ENCODE measurements around the gene C1orf115. TPM values are rescaled to one million over a fixed set of nuclear protein-coding genes. Genes with fewer than 3 reads are reported as not detected.

The C1orf115 gene
- total and polyA plus RNA-seq, 5 donors from 2014 or later = 0.25 to 1.8 (median 1.3) TPM

DNA sequence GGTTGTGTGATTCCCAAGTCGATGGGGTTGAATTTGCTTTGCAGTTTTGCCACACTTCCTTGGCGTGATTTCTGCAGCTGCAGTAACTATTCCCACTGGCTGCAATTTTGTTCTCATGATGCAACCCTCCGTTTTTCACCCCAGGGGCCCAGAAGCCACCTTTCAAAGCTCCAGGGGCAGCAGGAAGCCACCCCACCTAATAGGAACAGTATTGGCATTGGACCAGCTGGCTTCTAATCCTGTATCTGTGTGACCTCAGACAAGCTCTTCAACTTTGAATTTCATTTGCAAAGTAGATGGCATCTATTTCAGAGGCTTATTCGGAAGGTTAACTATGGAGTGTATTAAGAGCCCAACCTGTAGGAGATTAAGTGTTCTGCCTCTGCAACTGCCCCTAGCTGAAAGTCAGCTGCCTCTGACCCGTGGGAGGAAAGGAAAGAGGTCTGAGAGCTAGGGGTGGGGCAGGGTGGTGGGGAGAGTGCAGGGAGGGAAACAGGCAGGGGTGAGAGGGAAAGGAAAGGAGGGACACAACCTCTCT lies 12.6 kb downstream of the C1orf115 start:
- no peak overlapping the region for H3K4me3 ChIP-seq (ENCODE audit: low read depth, low read length)
- Mint-ChIP-seq H3K36me3 (no peaks in the 10 kb centered on the region), H3K4me3 (no peak overlapping the region), H3K9me3 (peaks cover 0 to 1% (median 0%) of the 10 kb centered on the region in 7 donors), H3K27me3 (no peaks in the 10 kb centered on the region), H3K4me1 (no peaks in the 10 kb centered on the region), H3K27ac (no peak overlapping the region)
- H3K4me1 ChIP-seq (ENCODE audit: control insufficient read depth, insufficient read depth, low read length, poor library complexity, severe bottlenecking) = no peaks in the 10 kb centered on the region
- DNase-seq = no peak
- no peak overlapping the region for H3K27ac ChIP-seq (ENCODE audit: insufficient read depth, low read length, poor library complexity, severe bottlenecking)
- ATAC-seq (ENCODE audit: low read depth in 2 of 2) = no peak
- H3K9me3 ChIP-seq (ENCODE audit: control insufficient read depth in 2 of 2, low read length in 2 of 2) = no peaks in the 10 kb centered on the region
- H3K27me3 ChIP-seq (ENCODE audit: control insufficient read depth, insufficient read depth, low read length) = no peaks in the 10 kb centered on the region
- no peaks in the 10 kb centered on the region for H3K36me3 ChIP-seq (ENCODE audit: control insufficient read depth, insufficient read depth, low read length)

DNA sequence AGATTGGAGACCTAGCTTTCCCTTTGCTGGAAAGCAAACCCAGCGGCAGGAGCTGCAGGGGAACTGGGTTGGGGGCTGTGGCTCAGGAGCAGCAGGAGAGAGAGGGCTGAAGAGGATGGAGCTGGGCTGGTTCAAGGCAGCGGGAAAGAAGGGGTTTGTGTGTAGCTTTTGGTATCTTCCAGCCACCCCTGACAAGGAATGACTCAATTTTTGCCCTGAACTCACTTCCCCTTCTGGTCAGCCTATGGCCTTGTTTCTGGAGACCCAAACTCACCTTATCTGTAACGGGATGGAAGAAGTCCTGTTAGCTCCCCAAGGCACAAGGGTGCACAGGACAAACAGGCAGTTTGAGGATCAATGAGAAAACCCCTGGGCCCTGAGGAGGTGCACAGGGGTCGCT lies 13.1 kb downstream of the C1orf115 start:
- H3K9me3 ChIP-seq (ENCODE audit: control insufficient read depth in 2 of 2, low read length in 2 of 2) = no peaks in the 10 kb centered on the region
- no peaks in the 10 kb centered on the region for H3K27me3 ChIP-seq (ENCODE audit: control insufficient read depth, insufficient read depth, low read length)
- H3K27ac ChIP-seq (ENCODE audit: insufficient read depth, low read length, poor library complexity, severe bottlenecking) = no peak overlapping the region
- no peaks in the 10 kb centered on the region for H3K36me3 ChIP-seq (ENCODE audit: control insufficient read depth, insufficient read depth, low read length)
- H3K4me1 Mint-ChIP-seq = no peaks in the 10 kb centered on the region
- peaks cover 0 to 1% (median 0%) of the 10 kb centered on the region in 7 donors for H3K9me3 Mint-ChIP-seq
- H3K27ac Mint-ChIP-seq = no peak overlapping the region
- H3K4me1 ChIP-seq (ENCODE audit: control insufficient read depth, insufficient read depth, low read length, poor library complexity, severe bottlenecking) = no peaks in the 10 kb centered on the region
- ATAC-seq (ENCODE audit: low read depth in 2 of 2) (no peak), DNase-seq (no peak)
- H3K27me3 Mint-ChIP-seq = no peaks in the 10 kb centered on the region
- no peak overlapping the region for H3K4me3 ChIP-seq (ENCODE audit: low read depth, low read length)
- no peaks in the 10 kb centered on the region for H3K36me3 Mint-ChIP-seq
- no peak overlapping the region for H3K4me3 Mint-ChIP-seq

- H3K4me1 Mint-ChIP-seq = no peaks in the 10 kb centered on the region
- no peak overlapping the region for H3K4me3 Mint-ChIP-seq
- Histone ChIP-seq H3K27me3 (ENCODE audit: control insufficient read depth, insufficient read depth, low read length) (no peaks in the 10 kb centered on the region), H3K36me3 (ENCODE audit: control insufficient read depth, insufficient read depth, low read length) (no peaks in the 10 kb centered on the region), H3K27ac (ENCODE audit: insufficient read depth, low read length, poor library complexity, severe bottlenecking) (no peak overlapping the region), H3K9me3 (ENCODE audit: control insufficient read depth in 2 of 2, low read length in 2 of 2) (no peaks in the 10 kb centered on the region), H3K4me1 (ENCODE audit: control insufficient read depth, insufficient read depth, low read length, poor library complexity, severe bottlenecking) (no peaks in the 10 kb centered on the region), H3K4me3 (ENCODE audit: low read depth, low read length) (no peak overlapping the region)
- H3K27me3 Mint-ChIP-seq = no peaks in the 10 kb centered on the region
- ATAC-seq (ENCODE audit: low read depth in 2 of 2) (no peak), DNase-seq (no peak)
- H3K9me3 Mint-ChIP-seq = peaks cover 0 to 1% (median 0%) of the 10 kb centered on the region in 7 donors
- H3K36me3 Mint-ChIP-seq = no peaks in the 10 kb centered on the region
- no peak overlapping the region for H3K27ac Mint-ChIP-seq
These were observed 15.6 kb downstream of the C1orf115 start for GRCh38 chr1:220705782-220706181.

DNA sequence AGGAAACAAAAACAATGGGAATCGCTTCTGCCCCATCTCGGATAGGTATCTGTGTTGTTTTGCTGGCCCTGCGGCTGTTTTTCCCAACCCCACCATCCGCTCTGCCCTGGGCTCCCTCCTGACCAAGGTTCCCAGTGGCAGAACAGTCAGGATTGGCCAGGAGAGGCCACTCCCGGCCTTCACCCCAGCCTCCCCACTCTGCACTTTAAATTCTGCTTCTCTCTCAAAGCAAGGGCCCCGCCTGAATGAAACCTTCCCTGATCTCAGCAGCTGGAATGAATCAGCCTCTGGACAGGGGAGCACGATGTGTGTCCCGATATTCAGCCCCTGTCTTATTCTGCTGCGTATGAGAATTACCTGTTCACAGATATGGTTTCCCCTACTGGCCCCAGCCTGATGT lies 16.3 kb downstream of the C1orf115 start:
- H3K27me3 Mint-ChIP-seq = no peaks in the 10 kb centered on the region
- H3K4me1 Mint-ChIP-seq = no peaks in the 10 kb centered on the region
- no peak overlapping the region for H3K4me3 ChIP-seq (ENCODE audit: low read depth, low read length)
- H3K4me3 Mint-ChIP-seq = no peak overlapping the region
- no peaks in the 10 kb centered on the region for H3K36me3 ChIP-seq (ENCODE audit: control insufficient read depth, insufficient read depth, low read length)
- peaks cover 0 to 1% (median 0%) of the 10 kb centered on the region in 7 donors for H3K9me3 Mint-ChIP-seq
- no peak overlapping the region for H3K27ac Mint-ChIP-seq
- ATAC-seq (ENCODE audit: low read depth in 2 of 2) = no peak
- H3K4me1 ChIP-seq (ENCODE audit: control insufficient read depth, insufficient read depth, low read length, poor library complexity, severe bottlenecking) = no peaks in the 10 kb centered on the region
- no peaks in the 10 kb centered on the region for H3K9me3 ChIP-seq (ENCODE audit: control insufficient read depth in 2 of 2, low read length in 2 of 2)
- no peak overlapping the region for H3K27ac ChIP-seq (ENCODE audit: insufficient read depth, low read length, poor library complexity, severe bottlenecking)
- DNase-seq = no peak
- no peaks in the 10 kb centered on the region for H3K27me3 ChIP-seq (ENCODE audit: control insufficient read depth, insufficient read depth, low read length)
- H3K36me3 Mint-ChIP-seq = no peaks in the 10 kb centered on the region

DNA sequence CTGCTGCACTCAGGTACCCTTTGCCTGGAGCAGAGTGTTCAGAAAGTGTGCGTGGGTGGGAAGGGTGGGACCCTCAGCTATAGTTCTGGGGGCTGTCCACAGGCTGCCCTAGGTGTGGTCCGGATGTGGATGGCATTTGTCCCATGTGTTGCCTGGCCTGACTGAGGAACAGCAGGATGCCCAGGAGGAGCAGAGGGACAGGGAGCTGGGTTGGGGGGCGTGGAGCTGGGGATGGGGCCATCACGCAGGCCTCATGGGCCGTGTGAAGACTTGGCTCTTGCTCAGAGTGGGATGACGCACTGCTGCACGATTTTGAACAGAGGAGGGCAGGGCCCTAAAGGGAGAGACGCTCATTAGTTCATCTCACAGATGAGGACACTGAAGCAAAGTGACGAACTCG lies 17.0 kb downstream of the C1orf115 start:
- H3K36me3 ChIP-seq (ENCODE audit: control insufficient read depth, insufficient read depth, low read length) = no peaks in the 10 kb centered on the region
- no peaks in the 10 kb centered on the region for H3K27me3 ChIP-seq (ENCODE audit: control insufficient read depth, insufficient read depth, low read length)
- Mint-ChIP-seq H3K27me3 (no peaks in the 10 kb centered on the region), H3K4me1 (no peaks in the 10 kb centered on the region), H3K27ac (no peak overlapping the region), H3K4me3 (no peak overlapping the region), H3K36me3 (no peaks in the 10 kb centered on the region), H3K9me3 (peaks cover 0 to 1% (median 0%) of the 10 kb centered on the region in 7 donors)
- H3K4me3 ChIP-seq (ENCODE audit: low read depth, low read length) = no peak overlapping the region
- no peak for ATAC-seq (ENCODE audit: low read depth in 2 of 2)
- no peaks in the 10 kb centered on the region for H3K9me3 ChIP-seq (ENCODE audit: control insufficient read depth in 2 of 2, low read length in 2 of 2)
- no peak overlapping the region for H3K27ac ChIP-seq (ENCODE audit: insufficient read depth, low read length, poor library complexity, severe bottlenecking)
- H3K4me1 ChIP-seq (ENCODE audit: control insufficient read depth, insufficient read depth, low read length, poor library complexity, severe bottlenecking) = no peaks in the 10 kb centered on the region
- no peak for DNase-seq

- no peaks in the 10 kb centered on the region for H3K36me3 Mint-ChIP-seq
- no peaks in the 10 kb centered on the region for H3K36me3 ChIP-seq (ENCODE audit: control insufficient read depth, insufficient read depth, low read length)
- no peak overlapping the region for H3K27ac ChIP-seq (ENCODE audit: insufficient read depth, low read length, poor library complexity, severe bottlenecking)
- no peaks in the 10 kb centered on the region for H3K4me1 Mint-ChIP-seq
- DNase-seq (no peak), ATAC-seq (ENCODE audit: low read depth in 2 of 2) (no peak)
- no peaks in the 10 kb centered on the region for H3K27me3 Mint-ChIP-seq
- no peaks in the 10 kb centered on the region for H3K4me1 ChIP-seq (ENCODE audit: control insufficient read depth, insufficient read depth, low read length, poor library complexity, severe bottlenecking)
- no peak overlapping the region for H3K4me3 ChIP-seq (ENCODE audit: low read depth, low read length)
- no peaks in the 10 kb centered on the region for H3K9me3 ChIP-seq (ENCODE audit: control insufficient read depth in 2 of 2, low read length in 2 of 2)
- H3K27me3 ChIP-seq (ENCODE audit: control insufficient read depth, insufficient read depth, low read length) = no peaks in the 10 kb centered on the region
- peaks cover 0 to 1% (median 0%) of the 10 kb centered on the region in 7 donors for H3K9me3 Mint-ChIP-seq
- no peak overlapping the region for H3K4me3 Mint-ChIP-seq
- H3K27ac Mint-ChIP-seq = no peak overlapping the region
These were observed 18.1 kb downstream of the C1orf115 start for GRCh38 chr1:220708244-220708643.

- Histone ChIP-seq H3K4me1 (ENCODE audit: control insufficient read depth, insufficient read depth, low read length, poor library complexity, severe bottlenecking) (no peaks in the 10 kb centered on the region), H3K4me3 (ENCODE audit: low read depth, low read length) (no peak overlapping the region), H3K9me3 (ENCODE audit: control insufficient read depth in 2 of 2, low read length in 2 of 2) (peaks cover 0 to 2% of the 10 kb centered on the region in 2 experiments), H3K36me3 (ENCODE audit: control insufficient read depth, insufficient read depth, low read length) (no peaks in the 10 kb centered on the region), H3K27ac (ENCODE audit: insufficient read depth, low read length, poor library complexity, severe bottlenecking) (no peak overlapping the region), H3K27me3 (ENCODE audit: control insufficient read depth, insufficient read depth, low read length) (no peaks in the 10 kb centered on the region)
- no peak for ATAC-seq (ENCODE audit: low read depth in 2 of 2)
- Mint-ChIP-seq H3K4me3 (no peak overlapping the region), H3K9me3 (peaks cover 0 to 1% (median 0%) of the 10 kb centered on the region in 7 donors), H3K4me1 (no peaks in the 10 kb centered on the region), H3K27ac (peak overlapping the region in 1 of 3 donors; percentile 44), H3K27me3 (no peaks in the 10 kb centered on the region), H3K36me3 (no peaks in the 10 kb centered on the region)
- no peak for DNase-seq
These were observed 19.0 kb downstream of the C1orf115 start for GRCh38 chr1:220708936-220709801.

GRCh38 chr1:220710333-220710732 lies 20.2 kb downstream of the C1orf115 start:
- Mint-ChIP-seq H3K4me1 (no peaks in the 10 kb centered on the region), H3K9me3 (peaks cover 0 to 4% (median 1%) of the 10 kb centered on the region in 7 donors), H3K4me3 (no peak overlapping the region), H3K27ac (no peak overlapping the region), H3K27me3 (no peaks in the 10 kb centered on the region), H3K36me3 (no peaks in the 10 kb centered on the region)
- Histone ChIP-seq H3K4me1 (ENCODE audit: control insufficient read depth, insufficient read depth, low read length, poor library complexity, severe bottlenecking) (no peaks in the 10 kb centered on the region), H3K27me3 (ENCODE audit: control insufficient read depth, insufficient read depth, low read length) (no peaks in the 10 kb centered on the region), H3K9me3 (ENCODE audit: control insufficient read depth in 2 of 2, low read length in 2 of 2) (peaks cover 0 to 3% of the 10 kb centered on the region in 2 experiments), H3K27ac (ENCODE audit: insufficient read depth, low read length, poor library complexity, severe bottlenecking) (no peak overlapping the region), H3K36me3 (ENCODE audit: control insufficient read depth, insufficient read depth, low read length) (no peaks in the 10 kb centered on the region), H3K4me3 (ENCODE audit: low read depth, low read length) (no peak overlapping the region)
- DNase-seq (no peak), ATAC-seq (ENCODE audit: low read depth in 2 of 2) (no peak)

All from CD4-positive, CD25-positive, alpha-beta regulatory T cell (primary cell).